Activated CD8-positive, alpha-beta memory T cell treated with anti-CD3 and anti-CD28 coated beads, Interleukin-2, amount 50 U/mL, for 1 hour (primary cell): ENCODE results near the gene CR1.
"Not testable (repeated sequence)": the region's sequence is repeated elsewhere in the genome, so short reads cannot be mapped to it uniquely, and the experiment has no call there.

ENCODE experiments used
- DNase-seq: peaks from one replicate; pipeline ENCODE4 v3.0.0-alpha.2; 2020; ENCODE audit errors: extremely low read depth

The CR1 gene

GRCh38 chr1:207503950-207504349, 8.0 kb downstream of the CR1 start:
- DNase-seq = no peak

- no peak for DNase-seq
Observed at GRCh38 chr1:207504438-207504837, 8.5 kb downstream of the CR1 start.

- DNase-seq = no peak
Observed at GRCh38 chr1:207510444-207510843, 14.5 kb downstream of the CR1 start.

- DNase-seq = no peak
Observed at GRCh38 chr1:207514890-207515289, 18.9 kb downstream of the CR1 start.

- no peak for DNase-seq
Observed at GRCh38 chr1:207516729-207517128, 20.8 kb downstream of the CR1 start.

- no peak for DNase-seq
Observed at GRCh38 chr1:207518608-207519236, 22.8 kb downstream of the CR1 start.

GRCh38 chr1:207519505-207520399, 23.8 kb downstream of the CR1 start:
- no peak for DNase-seq

GRCh38 chr1:207520400-207521345, 24.7 kb downstream of the CR1 start:
- not testable (repeated sequence) for DNase-seq

- not testable (repeated sequence) for DNase-seq
Observed at GRCh38 chr1:207525239-207525638, 29.3 kb downstream of the CR1 start.

- DNase-seq = not testable (repeated sequence)
Observed at GRCh38 chr1:207528401-207528800, 32.4 kb downstream of the CR1 start.

- not testable (repeated sequence) for DNase-seq
Observed at GRCh38 chr1:207536263-207536662, 40.3 kb downstream of the CR1 start.

- DNase-seq = not testable (repeated sequence)
Observed at GRCh38 chr1:207546677-207547357, 50.9 kb downstream of the CR1 start.

- DNase-seq = not testable (repeated sequence)
Observed at GRCh38 chr1:207554823-207555222, 58.9 kb downstream of the CR1 start.

- no peak for DNase-seq
Observed at GRCh38 chr1:207565546-207566468, 69.8 kb downstream of the CR1 start.

GRCh38 chr1:207571926-207572325, 76.0 kb downstream of the CR1 start:
- DNase-seq = not testable (repeated sequence)

- DNase-seq = not testable (repeated sequence)
Observed at GRCh38 chr1:207573074-207573473, 77.1 kb downstream of the CR1 start.

GRCh38 chr1:207575381-207575780, 79.4 kb downstream of the CR1 start:
- DNase-seq = not testable (repeated sequence)

- no peak for DNase-seq
Observed at GRCh38 chr1:207578796-207579435, 83.0 kb downstream of the CR1 start.

GRCh38 chr1:207579436-207579799, 83.5 kb downstream of the CR1 start:
- no peak for DNase-seq
